Activated T-helper 17 cell treated with anti-CD3 and anti-CD28 coated beads, Interleukin-2, amount 50 U/mL, for 72 hours (primary cell): ENCODE results near the gene CEP131. TPM values are rescaled to one million over a fixed set of nuclear protein-coding genes. Genes with fewer than 3 reads are reported as not detected.
A peak's percentile ranks its signal among the peaks of the same experiment; 100 is the strongest.

Experiments
- ATAC-seq: fragments of 150-1000 bp; cut with Tn5 transposase; replicated peaks from 2 replicates; pipeline ENCODE4 v1.10.0; 2021; ENCODE audit warnings: mild to moderate bottlenecking, moderate library complexity
- H3K27ac Mint-ChIP-seq: one replicate; pipeline ENCODE4 v1.8.0; 2022; ENCODE audit warnings: mixed read lengths
- H3K27me3 Mint-ChIP-seq: one replicate; pipeline ENCODE4 v1.8.0; 2022; ENCODE audit warnings: mixed read lengths
- H3K36me3 Mint-ChIP-seq: one replicate; pipeline ENCODE4 v1.8.0; 2022; ENCODE audit warnings: low read depth, mild to moderate bottlenecking, mixed read lengths
- H3K4me1 Mint-ChIP-seq: one replicate; pipeline ENCODE4 v1.8.0; 2022; ENCODE audit warnings: mixed read lengths
- H3K4me3 Mint-ChIP-seq: one replicate; pipeline ENCODE4 v1.8.0; 2022; ENCODE audit warnings: mild to moderate bottlenecking, mixed read lengths
- H3K9me3 Mint-ChIP-seq: one replicate; pipeline ENCODE4 v1.8.0; 2022; ENCODE audit warnings: mixed read lengths
- total RNA-seq, 2 donors: library from RNA; stranded (reverse); gene quantifications; one replicate each; pipeline ENCODE4 v1.2.3, GENCODE V29; 2022

Gene CEP131
- total RNA-seq, 2 donors from 2014 or later: 8.4 to 10.4 TPM

- no peaks in the 10 kb centered on the region for H3K9me3 Mint-ChIP-seq
- H3K27ac Mint-ChIP-seq: no peak overlapping the region
- H3K4me1 Mint-ChIP-seq: peaks cover 12% of the 10 kb centered on the region
- no peak for ATAC-seq
- H3K36me3 Mint-ChIP-seq: peaks cover 21% of the 10 kb centered on the region
- no peak overlapping the region for H3K4me3 Mint-ChIP-seq
- H3K27me3 Mint-ChIP-seq: no peaks in the 10 kb centered on the region
These were observed 33.9 kb upstream of the CEP131 start for GRCh38 chr17:81256616-81257015.

DNA sequence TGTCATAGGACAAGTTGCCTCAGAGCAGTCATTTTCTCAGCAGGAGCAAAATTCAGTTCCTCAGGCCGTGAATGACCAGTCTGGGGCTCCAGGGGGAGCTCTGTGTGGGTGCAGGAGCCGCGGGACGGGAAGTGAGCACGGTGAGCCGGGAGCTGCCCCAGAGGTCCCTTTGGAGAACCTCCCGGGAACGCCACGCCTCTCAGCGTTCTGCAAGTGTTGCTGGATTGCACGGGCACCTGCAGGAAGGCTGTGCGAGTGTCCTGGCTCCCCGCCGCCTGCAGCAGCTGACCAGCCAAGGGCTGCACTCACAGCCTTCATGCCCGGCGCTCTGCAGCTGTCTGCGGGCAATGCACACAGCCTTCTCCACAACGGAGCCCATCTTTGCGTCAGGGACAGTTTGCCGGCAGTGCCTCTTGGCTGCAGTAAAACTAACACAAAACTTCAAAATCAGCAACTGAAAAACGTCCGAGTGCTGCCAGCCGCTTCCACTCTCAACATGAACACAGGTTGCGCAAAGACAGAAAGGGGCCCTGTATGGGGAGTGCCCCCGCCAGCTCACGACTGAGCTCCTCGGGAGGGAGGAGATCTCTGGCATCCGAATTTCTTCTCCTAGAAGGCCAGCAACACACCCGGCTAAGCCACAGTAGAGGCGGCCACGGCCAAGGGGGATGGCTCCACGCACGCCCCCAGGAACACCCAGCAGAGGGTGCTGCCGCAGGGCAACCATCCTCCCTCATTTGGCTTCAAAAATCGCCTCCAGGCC, 32.4 kb upstream of the CEP131 start:
- Mint-ChIP-seq H3K4me1 (peaks cover 12% of the 10 kb centered on the region), H3K27me3 (no peaks in the 10 kb centered on the region), H3K9me3 (no peaks in the 10 kb centered on the region), H3K4me3 (no peak overlapping the region), H3K27ac (no peak overlapping the region), H3K36me3 (peaks cover 31% of the 10 kb centered on the region)
- no peak for ATAC-seq

DNA sequence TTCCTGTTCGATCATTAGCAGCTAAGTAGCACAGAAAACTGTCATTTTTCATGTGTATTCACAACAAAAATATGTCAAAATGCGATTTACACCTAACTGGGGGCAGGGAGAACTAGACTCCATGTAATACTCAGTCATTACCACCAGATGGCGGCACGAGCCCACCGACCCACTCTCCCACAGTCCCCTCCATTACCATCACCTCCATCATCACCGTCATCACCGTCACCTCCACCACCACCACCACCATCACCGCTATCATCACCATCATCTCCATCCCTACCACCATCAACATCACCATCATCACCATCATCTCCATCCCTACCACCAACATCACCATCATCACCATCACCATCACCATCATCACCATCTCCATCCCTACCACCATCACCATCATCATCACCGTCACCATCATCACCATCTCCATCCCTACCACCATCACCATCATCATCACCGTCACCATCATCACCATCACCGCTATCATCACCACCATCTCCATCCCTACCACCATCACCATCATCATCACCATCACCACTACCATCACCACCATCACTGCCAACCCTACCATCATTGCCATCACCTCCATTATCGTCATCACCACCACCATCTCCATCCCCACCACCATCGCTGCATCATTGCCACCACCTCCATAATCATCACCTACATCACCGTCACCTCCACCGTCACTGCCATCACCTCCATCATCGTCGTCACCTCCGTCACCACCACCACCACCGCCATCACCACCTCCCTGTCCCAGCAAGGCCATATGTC, 30.8 kb upstream of the CEP131 start:
- Mint-ChIP-seq H3K4me1 (peaks cover 12% of the 10 kb centered on the region), H3K27me3 (no peaks in the 10 kb centered on the region), H3K27ac (no peak overlapping the region), H3K36me3 (peaks cover 31% of the 10 kb centered on the region), H3K4me3 (no peak overlapping the region), H3K9me3 (no peaks in the 10 kb centered on the region)
- ATAC-seq: peak; percentile 80

GRCh38 chr17:81252987-81253329, 30.2 kb upstream of the CEP131 start:
- H3K9me3 Mint-ChIP-seq: no peaks in the 10 kb centered on the region
- H3K27me3 Mint-ChIP-seq: no peaks in the 10 kb centered on the region
- H3K4me1 Mint-ChIP-seq: peaks cover 12% of the 10 kb centered on the region
- no peak for ATAC-seq
- peaks cover 31% of the 10 kb centered on the region for H3K36me3 Mint-ChIP-seq
- H3K27ac Mint-ChIP-seq: no peak overlapping the region
- H3K4me3 Mint-ChIP-seq: no peak overlapping the region

- no peak overlapping the region for H3K4me3 Mint-ChIP-seq
- H3K9me3 Mint-ChIP-seq: no peaks in the 10 kb centered on the region
- H3K36me3 Mint-ChIP-seq: peaks cover 31% of the 10 kb centered on the region
- no peaks in the 10 kb centered on the region for H3K27me3 Mint-ChIP-seq
- H3K4me1 Mint-ChIP-seq: peaks cover 12% of the 10 kb centered on the region
- ATAC-seq: no peak
- H3K27ac Mint-ChIP-seq: no peak overlapping the region
These were observed 29.7 kb upstream of the CEP131 start for GRCh38 chr17:81252326-81252986.

- Mint-ChIP-seq H3K27ac (no peak overlapping the region), H3K9me3 (no peaks in the 10 kb centered on the region), H3K27me3 (no peaks in the 10 kb centered on the region), H3K36me3 (peaks cover 31% of the 10 kb centered on the region), H3K4me3 (no peak overlapping the region), H3K4me1 (peaks cover 12% of the 10 kb centered on the region)
- ATAC-seq: no peak
These were observed 29.0 kb upstream of the CEP131 start for GRCh38 chr17:81251709-81252301.

- Mint-ChIP-seq H3K9me3 (no peaks in the 10 kb centered on the region), H3K36me3 (peaks cover 31% of the 10 kb centered on the region), H3K4me3 (no peak overlapping the region), H3K4me1 (peaks cover 12% of the 10 kb centered on the region), H3K27me3 (no peaks in the 10 kb centered on the region), H3K27ac (no peak overlapping the region)
- ATAC-seq: no peak
These were observed 28.4 kb upstream of the CEP131 start for GRCh38 chr17:81251094-81251708.

GRCh38 chr17:81250286-81251093, 27.7 kb upstream of the CEP131 start:
- Mint-ChIP-seq H3K36me3 (peaks cover 31% of the 10 kb centered on the region), H3K4me1 (peaks cover 12% of the 10 kb centered on the region), H3K27me3 (no peaks in the 10 kb centered on the region), H3K9me3 (no peaks in the 10 kb centered on the region), H3K4me3 (no peak overlapping the region), H3K27ac (no peak overlapping the region)
- no peak for ATAC-seq

- no peak for ATAC-seq
- Mint-ChIP-seq H3K27me3 (no peaks in the 10 kb centered on the region), H3K36me3 (peaks cover 40% of the 10 kb centered on the region), H3K9me3 (no peaks in the 10 kb centered on the region), H3K4me1 (peaks cover 18% of the 10 kb centered on the region), H3K27ac (no peak overlapping the region), H3K4me3 (no peak overlapping the region)
These were observed 26.7 kb upstream of the CEP131 start for GRCh38 chr17:81249223-81250040.

GRCh38 chr17:81248649-81249048, 25.9 kb upstream of the CEP131 start:
- no peak overlapping the region for H3K4me3 Mint-ChIP-seq
- H3K36me3 Mint-ChIP-seq: peaks cover 40% of the 10 kb centered on the region
- H3K9me3 Mint-ChIP-seq: no peaks in the 10 kb centered on the region
- no peaks in the 10 kb centered on the region for H3K27me3 Mint-ChIP-seq
- no peak overlapping the region for H3K27ac Mint-ChIP-seq
- no peak for ATAC-seq
- peaks cover 13% of the 10 kb centered on the region for H3K4me1 Mint-ChIP-seq

GRCh38 chr17:81247339-81247990, 24.7 kb upstream of the CEP131 start:
- no peak overlapping the region for H3K27ac Mint-ChIP-seq
- no peaks in the 10 kb centered on the region for H3K27me3 Mint-ChIP-seq
- H3K36me3 Mint-ChIP-seq: peaks cover 30% of the 10 kb centered on the region
- H3K9me3 Mint-ChIP-seq: no peaks in the 10 kb centered on the region
- no peak for ATAC-seq
- peaks cover 6% of the 10 kb centered on the region for H3K4me1 Mint-ChIP-seq
- no peak overlapping the region for H3K4me3 Mint-ChIP-seq

- Mint-ChIP-seq H3K4me3 (no peak overlapping the region), H3K9me3 (no peaks in the 10 kb centered on the region), H3K36me3 (peaks cover 32% of the 10 kb centered on the region), H3K27ac (no peak overlapping the region), H3K4me1 (peaks cover 6% of the 10 kb centered on the region), H3K27me3 (no peaks in the 10 kb centered on the region)
- no peak for ATAC-seq
These were observed 24.0 kb upstream of the CEP131 start for GRCh38 chr17:81246679-81247338.
